ENCODE measurements around the gene VSIG10L.

- no peak for TF ChIP-seq CTCF (IDR thresholded peaks at IDR 0.05)
- no peak for TF ChIP-seq POLR2A (IDR thresholded peaks at IDR 0.05)
Measured at GRCh38 chr19:51391073-51391611, 49.2 kb upstream of the VSIG10L start.
